Heart left ventricle (tissue), 13 donors: ENCODE measurements around the gene NKPD1.

Experiments used
- POLR2A ChIP-seq, 2 donors: fragments of 450-650 bp; IDR thresholded peaks; one replicate each; pipeline ENCODE4 v1.6.1; 2017; ENCODE audit warnings: antibody characterized with exemption in 2 of 2, mild to moderate bottlenecking in 2 of 2, moderate library complexity in 2 of 2
- TF ChIP-seq, protein P1 (sequence below), 12 donors: fragments of 200-600 bp; sonication (generic) in 4 of 12; IDR thresholded peaks; one replicate each; pipeline versions ENCODE4 v1.5.0 to v1.8.0; 2018 to 2022; ENCODE audit warnings: antibody characterized with exemption in 12 of 12, mild to moderate bottlenecking in 5 of 12
- donor health status: ischemic (EF 13 %, LVEDD 7.1; RV severe dilation, severe dysfunction).
- donor health status: DM: no; HTN: yes; CAD: no.
- donor health status: DM: no; HTN: no; CAD: no.
- donor health status: ischemic (EF 25% LVEDD 6.9; RV normal size, moderate dysfunction).
- donor health status: ischemic (EF 25% LVEDD 5.7; RV mildly dilated, moderate dysfunction).
- donor health status: ischemic (EF 35%, LVEDD 5.7; RV mildly dilated, moderate dysfunction).
- donor health status: nonischemic (EF 11% LVEDD 7.7; RV severe dilation, severe dysfunction).
- donor health status: DM: yes; HTN: yes; CAD: no.
- donor health status: PGD.
- donor health status: ischemic (EF 29% LVEDD 5.4; RV normal size, mild dysfunction).
- donor health status: nonischemic (EF 23%, LVEDD 6.1; RV moderate dilation, normal function).

DNA sequence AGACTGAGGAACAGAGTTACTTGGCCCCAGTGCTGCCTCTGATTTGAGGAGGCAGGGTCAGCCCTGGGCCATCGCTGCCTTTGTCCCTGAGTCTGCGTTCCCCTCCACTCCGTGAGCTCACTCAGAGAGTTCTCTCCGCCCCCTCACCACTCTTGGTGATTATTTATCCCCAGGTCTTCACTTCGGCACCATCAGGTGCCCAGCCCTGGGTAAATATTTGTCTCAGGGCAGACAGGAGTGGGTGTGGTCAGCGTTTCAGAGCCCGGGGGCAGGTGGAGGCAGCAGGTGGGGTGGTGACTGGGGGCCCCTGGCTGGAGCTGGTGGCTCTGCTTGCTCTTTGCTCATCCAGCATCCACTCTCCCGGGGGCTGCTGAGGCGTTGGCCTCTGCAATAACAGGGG is 47.2 kb downstream of the NKPD1 start:
- TF ChIP-seq, protein P1, sequence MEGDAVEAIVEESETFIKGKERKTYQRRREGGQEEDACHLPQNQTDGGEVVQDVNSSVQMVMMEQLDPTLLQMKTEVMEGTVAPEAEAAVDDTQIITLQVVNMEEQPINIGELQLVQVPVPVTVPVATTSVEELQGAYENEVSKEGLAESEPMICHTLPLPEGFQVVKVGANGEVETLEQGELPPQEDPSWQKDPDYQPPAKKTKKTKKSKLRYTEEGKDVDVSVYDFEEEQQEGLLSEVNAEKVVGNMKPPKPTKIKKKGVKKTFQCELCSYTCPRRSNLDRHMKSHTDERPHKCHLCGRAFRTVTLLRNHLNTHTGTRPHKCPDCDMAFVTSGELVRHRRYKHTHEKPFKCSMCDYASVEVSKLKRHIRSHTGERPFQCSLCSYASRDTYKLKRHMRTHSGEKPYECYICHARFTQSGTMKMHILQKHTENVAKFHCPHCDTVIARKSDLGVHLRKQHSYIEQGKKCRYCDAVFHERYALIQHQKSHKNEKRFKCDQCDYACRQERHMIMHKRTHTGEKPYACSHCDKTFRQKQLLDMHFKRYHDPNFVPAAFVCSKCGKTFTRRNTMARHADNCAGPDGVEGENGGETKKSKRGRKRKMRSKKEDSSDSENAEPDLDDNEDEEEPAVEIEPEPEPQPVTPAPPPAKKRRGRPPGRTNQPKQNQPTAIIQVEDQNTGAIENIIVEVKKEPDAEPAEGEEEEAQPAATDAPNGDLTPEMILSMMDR (IDR thresholded peaks at IDR 0.05): no peak
- TF ChIP-seq POLR2A (IDR thresholded peaks at IDR 0.05): no peak
